NT2/D1 (cell line): ENCODE results near the gene PGAM1.

Source experiments
- DNase-seq: peaks from one replicate; pipeline ENCODE4 v3.0.0-alpha.2; 2011; ENCODE audit warnings: low read depth, low spot score
- H3K27me3 ChIP-seq: 2 replicates; pipeline ENCODE4 v1.6.0; 2011; ENCODE audit warnings: mild to moderate bottlenecking; ENCODE audit not compliant: insufficient read length, insufficient read depth
- H3K36me3 ChIP-seq: 2 replicates; pipeline ENCODE4 v1.6.1; 2011; ENCODE audit warnings: mild to moderate bottlenecking, low read length, mixed read lengths; ENCODE audit not compliant: insufficient read depth, insufficient read length
- H3K4me1 ChIP-seq: 2 replicates; pipeline ENCODE4 v1.5.1; 2011; ENCODE audit not compliant: insufficient read depth, insufficient read length
- H3K4me3 ChIP-seq: 2 replicates; pipeline ENCODE4 v1.5.1; 2011; ENCODE audit warnings: low read depth; ENCODE audit not compliant: insufficient read length
- H3K9ac ChIP-seq: 2 replicates; pipeline ENCODE4 v1.6.0; 2011; ENCODE audit warnings: low read depth; ENCODE audit not compliant: insufficient read length
- H3K9me3 ChIP-seq: 2 replicates; pipeline ENCODE4 v1.5.1; 2011; ENCODE audit warnings: mild to moderate bottlenecking, low read length; ENCODE audit not compliant: insufficient read depth
- SUZ12 ChIP-seq: IDR thresholded peaks from 2 replicates; pipeline ENCODE4 v1.6.1; 2011; ENCODE audit not compliant: insufficient read length, insufficient read depth; ENCODE audit errors: extremely low read depth
- YY1 ChIP-seq: IDR thresholded peaks from 2 replicates; pipeline ENCODE4 v1.6.1; 2011; ENCODE audit not compliant: insufficient read length, insufficient read depth
- ZNF274 ChIP-seq: IDR thresholded peaks from 2 replicates; pipeline ENCODE4 v1.6.1; 2011; ENCODE audit warnings: mild to moderate bottlenecking, low read depth, low read length

The PGAM1 gene

GRCh38 chr10:97425964-97426775 is at the start of gene PGAM1:
Gene PGAM1 (plus strand): TSS chr10:97426191. CDS start chr10:97426308, 117 bp downstream.
- Histone ChIP-seq H3K9me3 (no peaks in the 10 kb centered on the region), H3K27me3 (no peaks in the 10 kb centered on the region), H3K9ac (peak within 1 kb of the TSS; percentile 98), H3K4me1 (no peaks in the 10 kb centered on the region), H3K36me3 (peaks cover 39% of the 10 kb centered on the region), H3K4me3 (peak within 1 kb of the TSS; percentile 95)
- no peak for TF ChIP-seq YY1
- no peak for TF ChIP-seq SUZ12
- no peak for TF ChIP-seq ZNF274
- peak; percentile 90 for DNase-seq

GRCh38 chr10:97376413-97376812 is 49.6 kb upstream of the PGAM1 start:
- Histone ChIP-seq H3K4me1 (peaks cover 4% of the 10 kb centered on the region), H3K9ac (no peak overlapping the region), H3K36me3 (peaks cover 74% of the 10 kb centered on the region), H3K4me3 (no peak overlapping the region), H3K9me3 (no peaks in the 10 kb centered on the region), H3K27me3 (no peaks in the 10 kb centered on the region)
- TF ChIP-seq YY1 (no peak), ZNF274 (no peak), SUZ12 (no peak)
- no peak for DNase-seq

- Histone ChIP-seq H3K4me1 (peaks cover 4% of the 10 kb centered on the region), H3K9ac (peak overlapping the region; percentile 32), H3K36me3 (peaks cover 64% of the 10 kb centered on the region), H3K27me3 (no peaks in the 10 kb centered on the region), H3K4me3 (no peak overlapping the region), H3K9me3 (no peaks in the 10 kb centered on the region)
- TF ChIP-seq ZNF274 (no peak), YY1 (no peak)
- no peak for DNase-seq
These were observed 46.8 kb upstream of the PGAM1 start for GRCh38 chr10:97378933-97379921.

- peaks cover 77% of the 10 kb centered on the region for H3K36me3 ChIP-seq
- TF ChIP-seq SUZ12 (no peak), YY1 (no peak), ZNF274 (no peak)
- H3K4me3 ChIP-seq = no peak overlapping the region
- H3K9me3 ChIP-seq = no peaks in the 10 kb centered on the region
- no peaks in the 10 kb centered on the region for H3K27me3 ChIP-seq
- no peak overlapping the region for H3K9ac ChIP-seq
- peaks cover 4% of the 10 kb centered on the region for H3K4me1 ChIP-seq
- DNase-seq = no peak
These were observed 45.5 kb upstream of the PGAM1 start for GRCh38 chr10:97380516-97380915.

- no peak for DNase-seq
- Histone ChIP-seq H3K9me3 (no peaks in the 10 kb centered on the region), H3K27me3 (no peaks in the 10 kb centered on the region), H3K4me1 (peaks cover 5% of the 10 kb centered on the region), H3K36me3 (peaks cover 78% of the 10 kb centered on the region), H3K9ac (no peak overlapping the region), H3K4me3 (no peak overlapping the region)
- TF ChIP-seq YY1 (no peak), ZNF274 (no peak), SUZ12 (no peak)
These were observed 44.4 kb upstream of the PGAM1 start for GRCh38 chr10:97381626-97382025.

- TF ChIP-seq SUZ12 = no peak
- TF ChIP-seq ZNF274 = no peak
- no peak for TF ChIP-seq YY1
- H3K4me3 ChIP-seq = no peak overlapping the region
- H3K4me1 ChIP-seq = peaks cover 5% of the 10 kb centered on the region
- peaks cover 77% of the 10 kb centered on the region for H3K36me3 ChIP-seq
- H3K27me3 ChIP-seq = no peaks in the 10 kb centered on the region
- DNase-seq = no peak
- no peak overlapping the region for H3K9ac ChIP-seq
- no peaks in the 10 kb centered on the region for H3K9me3 ChIP-seq
These were observed 42.8 kb upstream of the PGAM1 start for GRCh38 chr10:97383159-97383558.

- no peaks in the 10 kb centered on the region for H3K9me3 ChIP-seq
- H3K4me1 ChIP-seq = peaks cover 3% of the 10 kb centered on the region
- peaks cover 79% of the 10 kb centered on the region for H3K36me3 ChIP-seq
- no peak for DNase-seq
- no peak overlapping the region for H3K9ac ChIP-seq
- no peak overlapping the region for H3K4me3 ChIP-seq
- TF ChIP-seq ZNF274 (no peak), YY1 (no peak), SUZ12 (no peak)
- no peaks in the 10 kb centered on the region for H3K27me3 ChIP-seq
These were observed 41.8 kb upstream of the PGAM1 start for GRCh38 chr10:97384156-97384555.
